Gastroesophageal sphincter (tissue), 4 donors: ENCODE results near the gene DNAJB6. TPM values are rescaled to one million over a fixed set of nuclear protein-coding genes. Genes with fewer than 3 reads are reported as not detected.

Source experiments
- ATAC-seq: fragments of 150-250 bp; one replicate; pipeline ENCODE4 v1.9.1; 2016; ENCODE audit warnings: mild to moderate bottlenecking, moderate library complexity
- H3K27ac ChIP-seq, 4 donors: fragments of 200-600 bp; sonication (generic) in 3 of 4; 1 replicate in 3 of 4; 2 replicates in 1 of 4; pipeline ENCODE4 v1.5.1; 2016 to 2019
- H3K27me3 ChIP-seq: fragments of 200-600 bp; sonication (generic); one replicate; pipeline ENCODE4 v1.5.1; 2019
- H3K36me3 ChIP-seq, 2 donors: fragments of 200-600 bp; sonication (generic); one replicate each; pipeline ENCODE4 v1.5.1; 2019; ENCODE audit warnings: control low read depth in 1 of 2
- H3K4me1 ChIP-seq, 3 donors: fragments of 200-600 bp; sonication (generic); 1 replicate in 2 of 3; 2 replicates in 1 of 3; pipeline ENCODE4 v1.5.1; 2016 to 2019; ENCODE audit warnings: control low read depth in 2 of 3
- H3K4me3 ChIP-seq, 2 donors: fragments of 200-600 bp; sonication (generic); one replicate each; pipeline ENCODE4 v1.5.1; 2019; ENCODE audit warnings: mild to moderate bottlenecking in 1 of 2, moderate library complexity in 1 of 2
- H3K9me3 ChIP-seq, 3 donors: fragments of 200-600 bp; sonication (generic); one replicate each; pipeline ENCODE4 v1.5.1; 2017 to 2019; ENCODE audit warnings: control low read depth in 2 of 3
- EP300 ChIP-seq: sonication (generic); formaldehyde crosslinking; IDR thresholded peaks from one replicate; pipeline ENCODE4 v1.6.1; 2017; ENCODE audit warnings: antibody characterized with exemption, mild to moderate bottlenecking
- POLR2A ChIP-seq, 2 donors: fragments of 450-650 bp; IDR thresholded peaks; one replicate each; pipeline ENCODE4 v1.6.1; 2017; ENCODE audit warnings: antibody characterized with exemption in 2 of 2, mild to moderate bottlenecking in 2 of 2, moderate library complexity in 1 of 2
- POLR2AphosphoS5 ChIP-seq: sonication (generic); formaldehyde crosslinking; IDR thresholded peaks from one replicate; pipeline ENCODE4 v1.6.1; 2017; ENCODE audit warnings: antibody characterized with exemption
- WGBS, 2 donors: methylation state at CpG; one replicate each; pipeline ENCODE4 v1.1.5; 2018; ENCODE audit warnings: low coverage in 1 of 2; 5-methylcytosine and 5-hydroxymethylcytosine counted together
- total RNA-seq, 4 donors: library from RNA; depleted of rRNA; stranded (reverse); fragments of >200 nt; gene quantifications; one replicate each; pipeline ENCODE4 v1.1.0, GENCODE V29; 2016
- TF ChIP-seq, protein P1 (sequence below), 4 experiments: fragments of 200-600 bp in 2 of 4; fragments of 450-650 bp in 2 of 4; sonication (generic) in 1 of 4; IDR thresholded peaks; one replicate each; pipeline ENCODE4 v1.5.1; 2017 to 2019; ENCODE audit warnings: antibody characterized with exemption in 4 of 4, mild to moderate bottlenecking in 2 of 4, moderate library complexity in 2 of 4

Gene DNAJB6
- total RNA-seq, 4 donors from 2014 or later = 117 to 195 (median 148) TPM

DNA sequence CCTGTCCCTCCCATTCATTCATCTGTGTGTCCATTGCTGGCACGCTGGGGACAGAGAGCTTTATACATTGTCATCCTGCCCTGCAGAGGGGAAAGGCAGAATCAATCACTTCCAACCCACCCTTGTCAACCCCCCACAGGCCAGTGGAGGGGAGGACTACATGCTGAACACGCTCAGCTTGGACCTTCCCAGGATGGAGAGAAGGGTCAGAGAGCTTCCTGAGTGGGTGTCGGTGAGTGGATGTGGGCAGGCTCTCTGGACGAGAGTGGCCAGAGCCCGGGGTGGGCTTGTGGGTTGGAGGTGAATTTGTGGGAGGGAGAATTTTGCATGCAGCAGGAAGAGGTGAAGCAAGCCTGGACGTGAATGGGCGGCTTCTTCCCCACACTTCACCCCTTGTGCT is 93.9 kb downstream of the DNAJB6 start:
- WGBS, 2 donors = 33 to 63% methylated on average over 1 to 2 of the region's 7 CpGs
- TF ChIP-seq EP300 = no peak
- TF ChIP-seq, protein P1, sequence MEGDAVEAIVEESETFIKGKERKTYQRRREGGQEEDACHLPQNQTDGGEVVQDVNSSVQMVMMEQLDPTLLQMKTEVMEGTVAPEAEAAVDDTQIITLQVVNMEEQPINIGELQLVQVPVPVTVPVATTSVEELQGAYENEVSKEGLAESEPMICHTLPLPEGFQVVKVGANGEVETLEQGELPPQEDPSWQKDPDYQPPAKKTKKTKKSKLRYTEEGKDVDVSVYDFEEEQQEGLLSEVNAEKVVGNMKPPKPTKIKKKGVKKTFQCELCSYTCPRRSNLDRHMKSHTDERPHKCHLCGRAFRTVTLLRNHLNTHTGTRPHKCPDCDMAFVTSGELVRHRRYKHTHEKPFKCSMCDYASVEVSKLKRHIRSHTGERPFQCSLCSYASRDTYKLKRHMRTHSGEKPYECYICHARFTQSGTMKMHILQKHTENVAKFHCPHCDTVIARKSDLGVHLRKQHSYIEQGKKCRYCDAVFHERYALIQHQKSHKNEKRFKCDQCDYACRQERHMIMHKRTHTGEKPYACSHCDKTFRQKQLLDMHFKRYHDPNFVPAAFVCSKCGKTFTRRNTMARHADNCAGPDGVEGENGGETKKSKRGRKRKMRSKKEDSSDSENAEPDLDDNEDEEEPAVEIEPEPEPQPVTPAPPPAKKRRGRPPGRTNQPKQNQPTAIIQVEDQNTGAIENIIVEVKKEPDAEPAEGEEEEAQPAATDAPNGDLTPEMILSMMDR (IDR thresholded peaks at IDR 0.05) = no peak
- no peak for TF ChIP-seq POLR2AphosphoS5
- TF ChIP-seq POLR2A (IDR thresholded peaks at IDR 0.05) = no peak
- H3K27me3 ChIP-seq = no peaks in the 10 kb centered on the region
- no peak overlapping the region for H3K4me3 ChIP-seq
- no peaks in the 10 kb centered on the region for H3K9me3 ChIP-seq
- ATAC-seq = no peak
- H3K36me3 ChIP-seq = no peaks in the 10 kb centered on the region
- H3K4me1 ChIP-seq = peaks cover 0 to 12% (median 6%) of the 10 kb centered on the region in 3 donors
- H3K27ac ChIP-seq = no peak overlapping the region

GRCh38 chr7:157431173-157431950 is 94.6 kb downstream of the DNAJB6 start:
- Histone ChIP-seq H3K36me3 (no peaks in the 10 kb centered on the region), H3K4me3 (no peak overlapping the region), H3K27me3 (no peaks in the 10 kb centered on the region), H3K9me3 (no peaks in the 10 kb centered on the region), H3K4me1 (peaks cover 0 to 12% (median 6%) of the 10 kb centered on the region in 3 donors), H3K27ac (no peak overlapping the region)
- 80% methylated on average over 2 of the region's 29 CpGs; no CpG with 5 or more reads in 1 of the 2 donors for WGBS, 2 donors
- TF ChIP-seq POLR2AphosphoS5 (no peak), POLR2A (IDR thresholded peaks at IDR 0.05) (no peak), EP300 (no peak)
- TF ChIP-seq, protein P1 (IDR thresholded peaks at IDR 0.05) = no peak
- no peak for ATAC-seq

DNA sequence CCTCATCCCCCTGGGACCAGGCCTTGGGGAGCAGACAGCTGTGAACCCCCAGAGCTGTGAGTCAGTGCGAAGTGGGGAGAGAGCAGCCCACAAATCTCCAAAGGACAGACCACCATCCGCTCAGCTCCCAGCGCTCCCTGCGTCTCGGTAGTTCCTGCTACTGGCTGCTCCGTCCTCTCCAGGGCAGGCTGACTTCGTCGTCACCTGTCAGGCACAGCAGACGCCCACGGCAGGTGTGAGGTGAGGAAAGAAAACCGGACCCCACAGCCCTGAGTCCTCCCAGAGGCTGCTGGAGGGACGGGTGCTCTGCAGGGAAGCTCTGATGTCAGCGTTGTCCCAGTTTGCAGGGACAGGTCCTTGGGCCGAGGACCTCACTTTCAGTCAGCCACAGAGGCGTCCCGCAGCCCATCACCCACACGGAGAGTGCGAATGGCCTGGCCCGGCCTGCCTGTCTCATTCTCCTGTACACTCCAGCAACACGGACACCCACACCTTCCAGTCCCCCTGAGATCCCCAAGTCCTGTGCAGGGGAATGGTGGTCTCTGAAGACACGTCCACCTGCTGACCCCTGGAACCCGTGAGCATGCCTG is 95.2 kb downstream of the DNAJB6 start:
- H3K27me3 ChIP-seq = no peaks in the 10 kb centered on the region
- H3K4me1 ChIP-seq = peaks cover 0 to 12% (median 6%) of the 10 kb centered on the region in 3 donors
- ATAC-seq = no peak
- no peak overlapping the region for H3K4me3 ChIP-seq
- no peaks in the 10 kb centered on the region for H3K36me3 ChIP-seq
- TF ChIP-seq POLR2A (IDR thresholded peaks at IDR 0.05) (no peak), EP300 (no peak), POLR2AphosphoS5 (no peak)
- TF ChIP-seq, protein P1 (IDR thresholded peaks at IDR 0.05) = no peak
- H3K27ac ChIP-seq = no peak overlapping the region
- WGBS, 2 donors = 80% methylated on average over 2 of the region's 22 CpGs; no CpG with 5 or more reads in 1 of the 2 donors
- no peaks in the 10 kb centered on the region for H3K9me3 ChIP-seq

- Histone ChIP-seq H3K4me3 (peak overlapping the region in 1 of 2 donors; percentile 25), H3K9me3 (no peaks in the 10 kb centered on the region), H3K27ac (no peak overlapping the region), H3K4me1 (peaks cover 0 to 12% (median 6%) of the 10 kb centered on the region in 3 donors), H3K36me3 (no peaks in the 10 kb centered on the region), H3K27me3 (no peaks in the 10 kb centered on the region)
- ATAC-seq = no peak
- 5% methylated on average over 15 of the region's 17 CpGs; no CpG with 5 or more reads in 1 of the 2 donors for WGBS, 2 donors
- no peak for TF ChIP-seq POLR2A (IDR thresholded peaks at IDR 0.05)
- TF ChIP-seq, protein P1 (IDR thresholded peaks at IDR 0.05) = no peak
- no peak for TF ChIP-seq EP300
- no peak for TF ChIP-seq POLR2AphosphoS5
Measured at GRCh38 chr7:157432541-157432956, 95.7 kb downstream of the DNAJB6 start.
